Measurements from ENCODE around the gene LRRC4C. TPM values are rescaled to one million over a fixed set of nuclear protein-coding genes. Genes with fewer than 3 reads are reported as not detected.

The LRRC4C gene
- total and polyA plus RNA-seq, 10 of the 15 experiments (the other 5 are each of a cell fraction or from before 2014, with no cell fraction given): 1.5 TPM; not detected in 9

DNA sequence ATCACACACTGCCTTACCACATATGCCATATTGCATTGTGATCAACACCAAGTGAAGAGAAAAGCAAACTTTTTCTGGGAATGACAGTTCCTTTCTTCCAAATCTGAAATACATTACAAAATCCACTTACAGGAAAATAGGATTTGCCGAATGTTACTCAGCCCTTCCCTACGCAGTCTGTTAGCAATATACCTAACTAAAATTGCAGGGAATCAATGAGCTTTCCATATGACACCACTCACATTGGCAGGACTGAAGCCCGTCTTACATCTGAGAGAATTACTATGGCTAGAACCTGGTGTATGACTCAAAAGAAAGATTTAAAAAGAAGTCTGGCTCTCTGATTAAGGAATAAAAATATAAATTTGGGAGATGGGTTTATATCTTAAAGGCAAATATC lies 136.0 kb downstream of the LRRC4C start (continued):
- no peak for TF ChIP-seq TCF7 (IDR thresholded peaks at IDR 0.05; ENCODE audit: borderline replicate concordance)

DNA sequence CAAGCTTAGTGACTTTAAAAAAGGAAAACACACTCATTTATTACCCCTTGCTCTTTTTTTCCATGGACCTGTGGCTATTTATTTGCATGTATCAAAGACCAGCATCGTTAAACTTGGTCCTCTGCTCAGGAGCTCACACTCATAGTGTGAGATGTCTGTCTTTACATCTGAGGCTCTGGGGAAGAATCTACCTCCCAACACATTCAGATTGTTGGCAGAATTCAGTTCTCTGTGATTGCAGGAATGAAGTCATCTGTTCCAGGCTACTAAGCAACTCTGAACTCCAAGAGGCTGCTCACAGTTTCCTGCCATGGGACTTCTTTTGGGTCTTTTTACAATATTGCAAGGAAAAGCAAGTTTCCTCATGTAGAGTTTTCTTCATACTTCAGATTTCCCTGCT lies 138.8 kb downstream of the LRRC4C start:
- ChIA-PET CTCF (interaction anchor here (1.3 kb wide), 1 partner anchor 11 kb away, joined by 8 read pairs; no protein-coding TSS in a partner anchor), POLR2A (no interaction called here), SMC1A (ENCODE audit: uncharacterized antibody, unreplicated experiment) (interaction anchor here (0.9 to 1.9 kb wide), 2 partner anchors 9 to 93 kb away, joined by 3 to 5 read pairs; no protein-coding TSS in a partner anchor), RAD21 (ENCODE audit: unreplicated experiment) (interaction anchor here (0.8 to 1.6 kb wide), 3 partner anchors 68 to 105 kb away, joined by 3 read pairs; no protein-coding TSS in a partner anchor)
- no peaks in the 10 kb centered on the region for H3K27me3 ChIP-seq (replicated peaks in 1 of 2; ENCODE audit: control insufficient read depth in 2 of 2, insufficient read depth in 2 of 2, low read length in 1 of 2)
- TF ChIP-seq MTA2 (IDR thresholded peaks at IDR 0.05; ENCODE audit: low read depth) (no peak), IKZF1 (conservative IDR thresholded peaks at IDR 0.05) (0 out of 2 replicates have a peak, but pooled peaks have one; percentile 18), PAX8 (IDR thresholded peaks at IDR 0.05) (no peak), SRF (IDR thresholded peaks at IDR 0.05; ENCODE audit: low read depth in 2 of 2, low read length in 2 of 2) (no peak), WRNIP1 (IDR thresholded peaks at IDR 0.05; ENCODE audit: borderline replicate concordance, low read depth, low read length) (no peak)
- TF ChIP-seq, protein P1, sequence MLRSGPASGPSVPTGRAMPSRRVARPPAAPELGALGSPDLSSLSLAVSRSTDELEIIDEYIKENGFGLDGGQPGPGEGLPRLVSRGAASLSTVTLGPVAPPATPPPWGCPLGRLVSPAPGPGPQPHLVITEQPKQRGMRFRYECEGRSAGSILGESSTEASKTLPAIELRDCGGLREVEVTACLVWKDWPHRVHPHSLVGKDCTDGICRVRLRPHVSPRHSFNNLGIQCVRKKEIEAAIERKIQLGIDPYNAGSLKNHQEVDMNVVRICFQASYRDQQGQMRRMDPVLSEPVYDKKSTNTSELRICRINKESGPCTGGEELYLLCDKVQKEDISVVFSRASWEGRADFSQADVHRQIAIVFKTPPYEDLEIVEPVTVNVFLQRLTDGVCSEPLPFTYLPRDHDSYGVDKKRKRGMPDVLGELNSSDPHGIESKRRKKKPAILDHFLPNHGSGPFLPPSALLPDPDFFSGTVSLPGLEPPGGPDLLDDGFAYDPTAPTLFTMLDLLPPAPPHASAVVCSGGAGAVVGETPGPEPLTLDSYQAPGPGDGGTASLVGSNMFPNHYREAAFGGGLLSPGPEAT (IDR thresholded peaks at IDR 0.05; ENCODE audit: low read depth): no peak
- no peak for FAIRE-seq
- H3K4me1 ChIP-seq (ENCODE audit: control insufficient read depth, insufficient read depth, low read length): no peaks in the 10 kb centered on the region
- no peak overlapping the region for H3K9ac ChIP-seq (ENCODE audit: control insufficient read depth, insufficient read depth, low read length)
- WGBS (ENCODE audit: insufficient coverage, insufficient replicate concordance, low lambda C conversion rate, missing lambda C conversion rate): 0% methylated on average over 1 of the region's 1 CpG
- no peak overlapping the region for H2AFZ ChIP-seq (ENCODE audit: control insufficient read depth, low read depth, low read length)
- no peaks in the 10 kb centered on the region for H3K36me3 ChIP-seq (ENCODE audit: control insufficient read depth in 2 of 2, insufficient read depth in 2 of 2, low read length in 1 of 2)
- no peak overlapping the region for H3K4me2 ChIP-seq (ENCODE audit: control insufficient read depth, insufficient read depth)
- H3K27ac ChIP-seq (ENCODE audit: control insufficient read depth, insufficient read depth): no peak overlapping the region
- DNase-seq (ENCODE audit: low read depth, low spot score): no peak
- ATAC-seq: no peak
- no peaks in the 10 kb centered on the region for H4K20me1 ChIP-seq (ENCODE audit: control insufficient read depth, insufficient read depth)
- no peaks in the 10 kb centered on the region for H3K9me3 ChIP-seq (replicated peaks; ENCODE audit: control insufficient read depth, insufficient read depth, low read length)
- H3K4me3 ChIP-seq: no peak overlapping the region
- in situ Hi-C loops (cut with MboI): no loop called here
- no TSS peak for BruUV-seq (replicated peaks)
- intact Hi-C loops (cut with micrococcal nuclease; ENCODE audit: unreplicated experiment): no loop called here
- H3K79me2 ChIP-seq (ENCODE audit: control insufficient read depth, insufficient read depth, low read length): no peaks in the 10 kb centered on the region
